SHP77 (cell line): ENCODE data around the gene FBL.
"Not testable (repeated sequence)": the region's sequence is repeated elsewhere in the genome, so short reads cannot be mapped to it uniquely, and the experiment has no call there.

Experiments
- DNase-seq, 2 experiments: peaks; one replicate each; lab custom pipeline; 2025; lab: John Stamatoyannopoulos, UW

Gene FBL

GRCh38 chr19:39845933-39846677, at the start of gene FBL:
Gene FBL, minus strand, starts transcription at chr19:39846379. Its CDS starts 79 bp downstream, at chr19:39846300.
- DNase-seq, result peak; percentile 95 to 98

DNA sequence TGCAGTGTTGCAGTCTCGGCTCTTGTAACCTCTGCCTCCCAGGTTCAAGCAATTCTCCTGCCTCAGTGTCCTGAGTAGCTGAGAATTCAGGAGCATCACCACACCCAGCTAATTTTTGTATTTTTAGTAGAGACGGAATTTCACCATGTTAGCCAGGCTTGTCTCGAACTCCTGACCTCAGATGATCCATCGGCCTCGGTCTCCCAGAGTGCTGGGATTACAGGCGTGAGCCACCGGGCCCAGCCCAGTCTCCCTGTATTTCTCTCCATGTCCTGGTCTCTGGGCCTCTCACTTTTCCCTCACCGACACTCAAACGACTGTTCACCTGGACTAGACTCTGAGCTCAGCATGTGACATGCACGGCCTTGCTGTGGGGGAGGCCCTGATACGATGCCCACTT, 48.9 kb upstream of the FBL start:
- not testable (repeated sequence) for DNase-seq

DNA sequence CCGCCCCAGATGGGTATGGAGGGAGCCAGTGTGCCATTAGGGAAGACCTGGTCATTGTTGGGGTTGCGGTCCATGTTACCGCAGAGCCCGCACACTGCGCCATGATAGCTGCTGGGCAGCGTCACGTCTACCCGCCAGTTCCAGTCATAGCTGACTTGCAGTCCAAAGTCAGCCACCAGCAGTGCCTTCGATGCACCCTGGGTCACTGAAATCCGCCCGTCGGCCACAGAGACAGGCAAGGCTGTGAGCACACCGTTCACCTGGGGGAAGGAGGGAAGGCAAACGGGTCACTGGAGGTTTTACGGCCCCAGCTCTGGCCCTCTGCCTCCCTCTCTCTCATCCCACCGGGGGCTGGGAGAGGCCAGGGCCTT, 48.0 kb upstream of the FBL start:
- not testable (repeated sequence) for DNase-seq

DNA sequence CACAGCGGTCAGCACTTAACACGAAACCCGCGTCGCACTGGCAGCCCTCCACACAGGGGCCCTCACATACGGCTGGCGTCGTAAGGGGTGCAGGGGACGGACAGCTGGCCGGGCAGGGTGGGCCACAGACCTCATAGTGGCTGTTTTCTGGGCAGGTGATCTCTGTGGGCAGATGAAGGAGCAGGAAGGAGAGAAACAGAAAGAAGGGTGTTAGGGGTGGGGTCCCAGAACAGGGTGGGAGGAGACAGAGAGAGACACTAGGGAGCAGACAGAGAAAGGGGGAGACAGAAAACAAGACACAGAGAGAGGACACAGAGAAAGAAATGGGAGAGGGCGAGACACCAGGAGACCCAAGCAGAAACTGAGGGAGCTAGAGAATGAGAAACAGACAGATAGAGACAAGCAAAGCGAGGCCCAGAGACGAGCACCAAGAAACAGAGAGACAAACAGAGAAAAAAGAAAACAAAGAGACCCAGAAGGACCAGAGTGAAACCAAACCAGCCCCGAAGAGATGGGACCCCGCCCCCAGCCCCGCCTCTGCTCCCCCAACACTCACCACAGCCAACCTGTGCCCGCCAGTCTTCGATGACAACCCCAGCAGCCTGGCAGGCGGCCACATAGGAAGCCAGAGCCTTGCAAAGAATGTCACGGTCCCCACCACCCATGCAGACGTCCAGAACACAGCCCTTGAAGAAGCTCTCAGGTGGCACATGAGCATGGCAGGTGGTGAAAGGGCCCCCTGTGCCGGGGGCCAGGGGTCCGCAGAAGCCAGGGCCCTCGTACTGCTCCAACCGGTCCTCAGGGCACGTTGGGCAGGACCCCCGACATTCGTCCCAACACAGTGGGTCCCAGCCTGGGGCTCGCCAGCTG, 47.4 kb upstream of the FBL start:
- DNase-seq, result not testable (repeated sequence)

DNA sequence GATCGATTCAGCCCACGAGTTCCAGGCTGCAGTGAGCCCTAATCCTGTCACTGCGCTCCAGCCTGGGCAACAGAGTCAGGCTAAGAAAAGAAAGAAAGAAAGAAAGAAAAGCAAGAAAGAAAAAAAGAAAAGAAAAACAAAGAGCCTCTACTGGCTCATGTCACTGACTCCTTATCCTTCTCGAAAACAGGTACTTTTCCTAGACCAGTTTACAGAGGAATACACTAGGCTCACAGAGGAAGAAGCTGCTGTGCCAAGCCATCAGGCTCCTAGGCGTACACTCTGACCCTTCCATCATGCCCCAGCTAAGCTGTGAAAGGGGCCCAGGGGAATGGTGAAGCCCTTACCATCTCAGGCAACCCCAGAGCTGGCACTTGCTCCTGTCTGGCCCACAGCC, 46.3 kb upstream of the FBL start:
- not testable (repeated sequence) for DNase-seq

DNA sequence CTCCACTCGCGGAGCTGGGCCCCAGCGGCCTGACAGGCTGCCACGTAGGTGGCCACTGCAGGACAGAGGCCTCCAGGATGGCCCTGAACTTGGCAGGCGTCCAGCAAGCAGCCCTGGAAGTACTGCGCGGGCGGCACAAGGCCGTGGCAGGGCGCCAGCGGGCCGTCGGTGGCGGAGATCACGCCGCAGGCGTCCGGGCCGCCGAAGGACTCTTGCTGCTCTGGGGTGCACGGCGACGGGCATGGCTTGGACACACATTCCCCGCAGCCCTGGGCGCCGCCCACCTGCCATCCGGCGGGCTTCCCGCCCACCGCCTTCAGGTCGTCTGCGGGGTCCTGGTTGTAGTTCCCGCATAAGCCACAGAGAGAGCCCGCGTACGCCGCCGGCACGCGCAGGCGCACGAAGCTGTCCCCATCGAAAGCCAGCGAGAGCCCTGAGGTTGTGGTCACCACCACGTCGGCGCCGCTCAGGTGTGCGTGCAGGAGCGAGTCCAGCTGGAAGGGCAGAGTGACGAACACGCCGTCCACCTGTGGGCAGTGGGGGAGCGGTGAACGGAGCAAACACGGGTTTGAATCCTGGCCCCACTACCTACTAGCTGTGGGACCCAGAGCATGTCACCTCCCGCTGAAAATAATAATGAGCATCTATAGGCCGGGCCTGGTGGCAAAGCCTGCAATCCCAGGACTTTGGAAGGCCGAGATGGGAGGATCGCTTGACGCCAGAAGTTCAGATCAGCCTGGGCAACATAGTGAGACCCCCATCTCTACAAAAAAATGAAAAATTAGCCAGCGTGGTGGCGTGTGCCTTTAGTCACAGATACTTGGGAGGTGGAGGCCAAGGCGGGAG, 45.7 kb upstream of the FBL start:
- DNase-seq, result peak; percentile 77 to 85

GRCh38 chr19:39890755-39891551, 44.8 kb upstream of the FBL start:
- DNase-seq, result no peak

GRCh38 chr19:39889872-39890754, 43.9 kb upstream of the FBL start:
- not testable (repeated sequence) for DNase-seq

- DNase-seq, result not testable (repeated sequence)
These were observed 41.3 kb upstream of the FBL start for GRCh38 chr19:39887456-39887951.

DNA sequence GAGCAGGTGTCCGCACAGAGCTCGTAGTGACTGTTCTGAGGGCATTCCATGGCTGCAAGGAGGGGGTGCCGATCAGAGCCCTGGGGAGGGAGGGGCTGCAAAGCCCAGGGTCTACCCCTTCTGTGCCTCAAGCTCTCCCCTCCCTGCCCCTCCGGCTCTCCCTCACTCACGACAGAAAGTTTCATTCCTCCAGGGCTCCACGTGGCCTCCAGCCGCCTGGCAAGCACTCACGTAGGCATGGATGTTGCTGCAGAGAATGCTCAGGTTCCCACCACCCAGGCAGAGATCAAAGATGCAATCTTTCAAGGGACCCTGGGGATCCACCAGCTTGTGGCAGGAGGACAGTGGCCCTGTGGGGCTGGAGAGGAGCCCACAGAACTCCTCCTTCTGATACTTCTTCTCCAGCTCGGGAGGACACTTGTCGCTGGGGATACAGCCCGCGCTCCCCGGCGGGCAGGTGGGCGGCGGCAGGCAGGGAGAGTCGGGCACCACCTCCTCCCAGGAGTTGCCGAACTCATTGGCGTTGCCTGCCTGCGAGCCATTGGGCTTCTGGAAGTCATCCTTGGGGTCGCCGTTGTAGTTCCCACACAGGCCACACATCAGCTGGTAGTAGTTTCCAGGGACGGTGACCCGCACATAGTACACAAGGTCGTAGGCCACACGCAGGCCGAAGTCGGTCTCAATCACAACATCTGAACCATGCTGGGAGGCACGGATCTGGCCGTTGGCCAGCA, 39.8 kb upstream of the FBL start:
- not testable (repeated sequence) for DNase-seq

DNA sequence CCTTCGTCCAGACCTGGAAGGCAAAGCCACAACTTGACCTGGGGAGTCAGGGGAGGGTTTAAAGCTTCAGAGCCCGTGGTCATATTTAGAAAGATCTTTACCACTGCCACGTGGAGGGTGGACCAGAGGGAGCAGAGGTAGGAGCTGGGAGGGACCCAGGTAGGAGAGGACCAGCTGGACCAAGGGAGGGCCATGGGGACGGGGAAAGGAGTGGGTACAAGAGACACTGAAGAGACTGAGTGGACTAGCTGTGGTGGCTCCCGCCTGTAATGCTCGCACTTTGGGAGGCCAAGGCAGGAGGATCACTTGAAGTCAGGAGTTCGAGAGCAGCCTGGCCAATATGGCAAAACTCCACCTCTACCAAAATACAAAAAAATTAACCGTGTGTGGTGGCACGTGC, 38.5 kb upstream of the FBL start:
- DNase-seq, result not testable (repeated sequence)

DNA sequence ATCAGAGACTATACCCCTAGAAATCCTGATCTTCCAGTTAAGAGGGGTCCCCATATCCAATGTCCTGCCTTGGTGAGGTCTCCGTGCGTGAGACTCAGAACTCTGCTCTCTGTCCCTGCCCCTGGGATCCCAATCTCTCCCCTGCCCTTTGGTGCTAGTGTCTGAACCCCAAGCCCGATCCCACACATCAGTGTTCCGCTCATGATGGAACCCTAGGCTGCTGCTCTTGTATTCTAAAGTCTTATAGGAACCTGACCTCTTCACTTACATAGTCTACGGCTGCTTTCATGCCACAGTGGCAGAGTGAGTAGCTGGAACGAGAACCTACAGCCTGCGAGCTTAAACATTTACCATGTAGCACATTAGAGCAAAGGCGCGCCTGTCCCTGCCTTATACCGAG, 36.5 kb upstream of the FBL start:
- DNase-seq, result not testable (repeated sequence)

DNA sequence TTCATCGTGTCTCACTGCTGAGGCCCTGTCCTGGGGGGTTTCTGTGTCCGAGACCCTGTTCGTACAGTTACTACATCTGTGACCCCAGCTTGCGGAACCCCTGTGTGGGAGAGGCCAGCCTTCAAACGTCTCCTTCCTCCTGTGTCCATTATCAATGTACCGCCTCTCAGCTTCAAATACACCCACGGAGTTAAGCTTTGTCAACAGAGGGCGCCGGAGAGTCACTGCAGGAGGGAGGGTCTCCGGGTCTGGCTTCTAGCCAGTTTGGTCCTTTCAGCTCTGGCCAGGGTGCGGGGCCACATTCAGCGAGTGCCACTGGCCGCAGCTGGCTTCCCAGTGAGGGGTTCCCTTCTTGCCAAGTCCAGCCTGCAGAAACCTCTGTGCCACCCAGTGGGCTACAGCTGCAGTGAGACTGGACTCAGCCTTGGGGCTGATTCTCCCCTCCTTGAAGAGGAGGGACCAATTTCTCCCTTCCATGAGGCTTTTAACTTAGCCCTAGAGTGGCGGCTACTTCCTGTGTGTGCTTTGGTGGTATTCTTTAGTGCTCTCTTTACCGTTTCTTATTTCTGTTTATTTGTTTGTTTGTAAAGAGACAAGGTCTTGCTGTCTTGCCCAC, 35.4 kb upstream of the FBL start:
- peak; percentile 65 to 79 for DNase-seq

- DNase-seq, result not testable (repeated sequence)
These were observed 34.1 kb upstream of the FBL start for GRCh38 chr19:39880241-39880640.

DNA sequence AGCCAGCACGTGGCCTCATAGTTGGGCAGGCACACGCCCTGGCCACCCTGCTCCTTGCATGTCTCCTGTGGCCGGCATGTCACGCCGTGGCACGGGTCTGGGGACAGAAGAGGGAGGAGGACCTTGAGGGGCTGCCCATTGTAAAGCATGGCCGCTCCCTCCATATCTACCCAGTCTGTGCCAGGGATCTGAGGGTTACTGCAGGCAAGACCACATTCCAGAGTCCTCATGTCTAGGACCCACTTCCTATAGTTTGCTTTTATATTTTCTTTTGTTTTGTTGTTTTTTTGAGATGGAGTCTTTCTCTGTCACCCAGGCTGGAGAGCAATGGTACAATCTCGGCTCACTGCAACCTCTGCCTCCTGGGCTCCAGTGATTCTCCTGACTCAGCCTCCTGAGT, 33.6 kb upstream of the FBL start:
- DNase-seq, result not testable (repeated sequence)

DNA sequence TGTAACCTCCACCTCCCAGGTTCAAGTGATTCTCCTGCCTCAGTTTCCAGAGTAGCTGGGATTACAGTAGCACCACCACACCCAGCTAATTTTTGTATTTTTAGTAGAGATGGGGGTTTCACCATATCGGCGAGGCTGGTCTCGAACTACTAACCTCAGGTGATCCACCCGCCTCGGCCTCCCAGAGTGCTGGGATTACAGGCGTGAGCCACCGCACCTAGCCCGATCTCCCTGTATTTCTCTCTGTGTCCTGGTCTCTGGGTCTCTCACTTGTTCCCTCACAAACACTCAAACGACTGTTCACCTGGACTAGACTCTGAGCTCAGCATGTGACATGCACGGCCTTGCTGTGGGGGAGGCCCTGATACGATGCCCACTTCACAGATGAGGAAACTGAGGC, 32.7 kb upstream of the FBL start:
- not testable (repeated sequence) for DNase-seq

DNA sequence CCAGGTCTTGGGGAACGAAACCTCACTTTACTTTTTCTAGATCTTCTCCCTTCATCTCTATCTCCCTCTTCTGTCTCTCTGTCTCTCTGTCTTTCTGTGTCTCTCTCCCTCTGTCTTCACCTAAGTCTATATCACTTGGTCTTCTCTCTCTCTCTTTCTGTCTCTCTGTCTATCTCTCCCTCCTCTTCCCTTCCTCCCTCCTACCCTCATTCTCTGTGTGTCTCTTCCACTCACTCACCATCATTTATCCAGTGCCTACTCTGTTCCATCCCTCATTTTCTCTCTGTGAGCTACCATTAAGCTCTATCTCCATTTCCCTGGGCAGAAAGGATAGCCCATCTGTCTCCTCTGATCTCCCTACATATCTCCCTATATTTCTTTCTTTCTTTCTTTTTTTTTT, 32.2 kb upstream of the FBL start:
- DNase-seq, result no peak

GRCh38 chr19:39877982-39878381, 31.8 kb upstream of the FBL start:
- DNase-seq, result not testable (repeated sequence)

DNA sequence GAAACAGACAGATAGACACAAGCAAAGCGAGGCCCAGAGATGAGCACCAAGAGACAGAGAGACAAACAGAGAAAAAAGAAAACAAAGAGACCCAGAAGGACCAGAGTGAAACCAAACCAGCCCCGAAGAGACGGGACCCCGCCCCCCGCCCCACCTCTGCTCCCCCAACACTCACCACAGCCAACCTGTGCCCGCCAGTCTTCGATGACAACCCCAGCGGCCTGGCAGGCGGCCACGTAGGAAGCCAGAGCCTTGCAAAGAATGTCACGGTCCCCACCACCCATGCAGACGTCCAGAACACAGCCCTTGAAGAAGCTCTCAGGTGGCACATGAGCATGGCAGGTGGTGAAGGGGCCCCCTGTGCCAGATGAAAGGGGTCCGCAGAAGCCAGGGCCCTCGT, 31.3 kb upstream of the FBL start:
- DNase-seq, result not testable (repeated sequence)
